GM19467 (cell line): ENCODE data around the gene TPX2.

Experiments
- ATAC-seq: cut with Tn5 transposase; IDR thresholded peaks from one replicate; pipeline ENCODE4 v1.9.1; 2021; ENCODE audit warnings: mild to moderate bottlenecking, moderate library complexity; ENCODE audit not compliant: unreplicated experiment

TPX2 gene

GRCh38 chr20:31848088-31848999, 109.3 kb downstream of the TPX2 start:
- ATAC-seq, result no peak

- ATAC-seq, result no peak
Measured at GRCh38 chr20:31849306-31849930, 110.3 kb downstream of the TPX2 start.
